Fibroblast of lung (primary cell): ENCODE results near the gene NADK.

ENCODE experiments used
- CTCF ChIP-seq, 2 donors: IDR thresholded peaks in 1 of 2; conservative IDR thresholded peaks in 1 of 2; 1 replicate in 1 of 2; 2 replicates in 1 of 2; pipeline ENCODE4 v1.5.1; 2011 to 2012; ENCODE audit warnings: low read length in 2 of 2, control low read depth in 1 of 2, inconsistent platforms in 1 of 2, low read depth in 1 of 2, mild to moderate bottlenecking in 1 of 2
- EZH2 ChIP-seq: IDR thresholded peaks from 2 replicates; pipeline ENCODE4 v1.5.1; 2012; ENCODE audit warnings: low read length, control low read depth, mild to moderate bottlenecking; ENCODE audit errors: missing control alignments

- TF ChIP-seq CTCF (conservative IDR thresholded peaks at IDR 0.05 in 1 of 2, IDR thresholded peaks at IDR 0.05 in 1 of 2; ENCODE audit: low read depth in 1 of 2, low read length in 2 of 2) (no peak), EZH2 (no peak)
These were observed 7.2 kb downstream of the NADK start for GRCh38 chr1:1771096-1771495.
